Cardiac septum (tissue), 1 donor: Measurements from ENCODE around the gene ARHGAP45. TPM values are rescaled to one million over a fixed set of nuclear protein-coding genes. Genes with fewer than 3 reads are reported as not detected.
A peak's percentile ranks its signal among the peaks of the same experiment; 100 is the strongest.

ENCODE experiments used
- DNase-seq: peaks from one replicate; pipeline ENCODE4 v3.0.0-alpha.2; 2020; ENCODE audit warnings: low spot score
- intact Hi-C: fragments of 100-400 bp; cut with DNase I; formaldehyde crosslinking; loops from one replicate; pipeline ENCODE4 v1.14.0; 2022
- total RNA-seq: library from RNA; stranded (reverse); fragmentation: NEBNext Ultra II Directional; extraction: Animal tissue kit (Norgen Biotek cat#: 25700); gene quantifications from one replicate; pipeline ENCODE4 v1.2.1, GENCODE V29; 2021
- donor health status: DM: no; HTN: no; CAD: no.

The ARHGAP45 gene
- total RNA-seq, 1 donor from 2014 or later = 3.7 TPM

DNA sequence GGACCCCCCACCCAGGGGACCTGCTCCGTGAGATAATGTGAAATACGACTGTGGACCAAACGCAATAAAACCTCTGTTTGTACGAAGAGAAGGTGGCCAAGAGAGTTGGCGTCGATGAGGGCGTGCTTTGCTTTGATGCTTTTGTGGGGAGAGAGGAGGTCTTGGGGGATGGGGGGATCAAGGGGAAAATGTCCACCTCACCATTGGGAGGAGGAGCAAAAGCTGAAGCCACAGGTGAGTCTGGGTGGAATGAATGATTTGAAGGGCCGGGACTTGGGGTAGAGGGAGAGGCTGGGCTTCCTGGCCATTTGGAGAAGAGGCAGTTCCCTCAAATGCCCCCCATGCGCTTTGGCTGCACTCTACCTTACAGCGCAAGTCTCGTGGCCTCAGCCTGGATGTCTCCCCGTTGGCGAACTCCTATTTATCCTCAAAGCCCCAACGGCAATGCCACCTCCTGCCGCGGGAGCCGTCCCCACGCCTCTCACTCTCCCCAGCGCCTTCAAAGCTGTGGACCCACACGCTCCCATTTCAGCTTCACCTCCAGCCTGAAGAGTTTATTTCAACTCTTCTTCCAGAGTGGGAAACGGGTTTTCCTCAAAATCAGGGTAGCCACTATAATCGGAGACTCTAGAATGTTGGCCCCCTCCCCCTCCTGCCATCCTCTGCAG is 27.9 kb upstream of the ARHGAP45 start:
- intact Hi-C loops = no loop called here
- no peak for DNase-seq

DNA sequence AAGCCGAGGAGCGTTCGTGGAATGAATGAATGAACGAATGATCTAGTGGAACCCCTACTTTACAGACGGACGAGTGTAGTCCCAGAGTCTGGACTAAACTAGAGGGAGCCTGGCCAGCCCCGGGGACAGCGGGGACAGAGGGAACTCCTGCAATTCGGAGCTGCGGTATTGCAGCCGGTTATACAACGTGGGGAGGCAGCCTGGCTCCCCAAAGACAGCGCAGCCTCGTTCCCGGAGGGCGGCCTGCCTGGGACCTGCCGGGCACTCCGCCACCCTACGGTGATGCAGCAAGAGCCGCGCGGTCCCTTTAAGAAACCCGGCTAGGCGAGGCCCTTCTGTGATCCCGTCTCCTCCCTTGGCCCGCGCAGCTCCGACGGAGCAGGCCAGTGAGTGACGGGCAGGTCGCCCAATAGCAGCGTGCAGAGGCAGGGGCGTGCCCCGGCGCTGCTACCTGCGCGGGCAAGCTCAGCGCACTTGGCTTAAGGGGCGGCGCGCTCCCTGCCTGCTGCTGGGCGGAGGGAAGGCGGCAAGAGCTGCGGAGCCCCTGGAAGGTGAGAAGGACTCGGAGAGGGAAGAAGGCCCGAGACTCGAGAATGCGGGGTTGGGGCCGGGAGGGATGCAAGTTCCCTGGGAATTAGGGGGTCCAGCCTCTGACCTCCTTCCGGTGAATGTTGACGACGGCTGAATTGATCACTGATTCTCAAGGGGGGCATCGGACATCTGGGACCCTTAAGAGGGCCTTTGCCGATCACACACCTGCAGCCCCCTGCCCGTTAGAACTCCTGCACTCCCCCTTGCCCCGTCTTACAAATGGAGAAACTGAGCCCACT is 27.1 kb upstream of the ARHGAP45 start, which contains the start of gene ABCA7:
Gene ABCA7 (plus strand): TSS at position 462 of the 830 bp plus-strand sequence. CDS start 1,255 bp downstream, outside the sequence.
- intact Hi-C loops = no loop called here

DNA sequence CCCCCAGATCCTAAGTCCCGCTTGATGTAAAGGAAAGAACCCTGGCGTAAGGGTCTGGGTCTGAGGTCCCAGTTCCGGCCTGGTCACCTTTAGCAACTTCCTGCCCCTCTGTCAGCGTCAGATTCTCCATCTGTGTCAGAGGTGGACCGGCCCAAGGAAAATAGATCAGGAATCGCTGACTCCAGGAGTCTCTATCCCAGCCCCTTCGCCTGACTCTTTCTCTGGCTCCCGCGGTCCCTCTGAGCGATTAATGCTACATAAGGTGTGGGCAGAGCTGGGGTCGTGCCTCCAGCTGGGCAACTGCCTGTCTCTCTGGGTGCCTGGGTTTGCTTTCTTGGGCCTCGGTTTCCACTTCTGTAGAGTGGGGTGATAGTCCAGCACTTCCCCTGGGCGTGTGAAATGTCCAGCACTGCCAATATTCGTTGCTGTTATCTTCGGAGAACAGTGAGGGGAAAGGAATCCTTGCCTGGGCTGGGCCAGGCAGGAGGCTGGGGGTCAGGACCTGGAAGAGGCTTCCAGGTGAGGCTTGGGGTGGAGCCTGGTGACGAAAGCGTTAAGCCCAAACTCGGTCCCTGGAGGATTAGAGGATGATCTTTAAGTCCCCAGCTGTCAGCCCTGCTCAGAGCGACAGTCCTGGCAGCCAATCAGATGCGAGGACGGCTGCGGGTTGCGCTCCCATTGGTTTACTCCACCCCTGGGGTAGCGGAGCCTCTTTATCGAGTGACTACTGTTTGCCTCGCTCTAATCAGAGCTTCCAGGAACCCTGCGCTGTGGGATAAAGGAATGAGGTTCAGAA is 26.3 kb upstream of the ARHGAP45 start:
- peak; percentile 97 for DNase-seq
- intact Hi-C loops = no loop called here

More for the DNA sequence above, 27.1 kb upstream of the ARHGAP45 start, which contains the start of gene ABCA7:
- DNase-seq = peak; percentile 100

DNA sequence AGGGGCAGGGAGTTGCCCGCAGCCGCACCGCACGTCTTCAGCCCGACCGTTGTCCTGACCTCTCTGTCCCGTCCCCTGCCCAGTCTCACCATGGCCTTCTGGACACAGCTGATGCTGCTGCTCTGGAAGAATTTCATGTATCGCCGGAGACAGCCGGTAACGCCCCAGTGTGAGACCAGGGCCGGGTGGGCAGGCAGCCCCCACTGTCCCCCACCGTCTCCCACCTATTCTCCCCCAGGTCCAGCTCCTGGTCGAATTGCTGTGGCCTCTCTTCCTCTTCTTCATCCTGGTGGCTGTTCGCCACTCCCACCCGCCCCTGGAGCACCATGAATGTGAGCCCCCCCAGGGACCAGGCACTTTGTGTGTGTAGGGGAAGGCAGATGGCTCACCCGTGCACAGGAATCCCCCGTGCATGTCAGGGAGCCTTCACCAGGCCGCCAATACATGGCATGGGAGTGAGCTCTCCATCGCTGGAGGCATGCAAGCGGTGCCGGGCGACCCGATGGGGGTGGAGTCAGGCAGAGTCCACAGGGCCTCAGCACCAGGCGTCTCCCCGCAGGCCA is 25.6 kb upstream of the ARHGAP45 start:
- intact Hi-C loops = no loop called here
- DNase-seq = no peak

DNA sequence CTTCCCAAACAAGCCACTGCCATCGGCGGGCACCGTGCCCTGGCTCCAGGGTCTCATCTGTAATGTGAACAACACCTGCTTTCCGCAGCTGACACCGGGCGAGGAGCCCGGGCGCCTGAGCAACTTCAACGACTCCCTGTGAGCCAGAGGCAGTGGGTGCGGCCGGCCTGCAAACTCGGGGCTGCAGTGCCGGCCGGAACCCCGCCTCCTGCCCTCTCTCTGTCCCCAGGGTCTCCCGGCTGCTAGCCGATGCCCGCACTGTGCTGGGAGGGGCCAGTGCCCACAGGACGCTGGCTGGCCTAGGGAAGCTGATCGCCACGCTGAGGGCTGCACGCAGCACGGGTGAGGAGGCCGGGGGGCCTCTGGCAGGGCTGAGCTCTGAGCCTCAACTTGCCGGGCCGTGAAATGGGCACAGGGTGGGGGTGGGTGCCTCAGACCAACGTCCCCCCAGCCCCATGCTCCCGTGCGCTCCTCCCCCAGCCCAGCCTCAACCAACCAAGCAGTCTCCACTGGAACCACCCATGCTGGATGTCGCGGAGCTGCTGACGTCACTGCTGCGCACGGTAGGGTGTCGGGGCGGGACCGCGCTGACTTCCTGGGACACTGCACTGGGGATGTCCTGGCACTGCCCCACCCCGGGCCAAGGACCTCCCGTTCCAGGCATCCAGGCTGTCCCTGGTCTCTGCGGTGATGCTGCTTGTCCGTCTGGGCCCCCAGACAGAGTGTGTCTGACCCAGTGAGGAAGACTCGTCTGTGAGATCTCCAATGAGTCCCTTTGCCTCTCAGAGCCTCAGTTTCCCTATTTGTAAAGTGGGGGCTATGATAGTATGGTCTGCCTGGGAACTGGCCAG is 24.9 kb upstream of the ARHGAP45 start:
- intact Hi-C loops = no loop called here
- no peak for DNase-seq

DNA sequence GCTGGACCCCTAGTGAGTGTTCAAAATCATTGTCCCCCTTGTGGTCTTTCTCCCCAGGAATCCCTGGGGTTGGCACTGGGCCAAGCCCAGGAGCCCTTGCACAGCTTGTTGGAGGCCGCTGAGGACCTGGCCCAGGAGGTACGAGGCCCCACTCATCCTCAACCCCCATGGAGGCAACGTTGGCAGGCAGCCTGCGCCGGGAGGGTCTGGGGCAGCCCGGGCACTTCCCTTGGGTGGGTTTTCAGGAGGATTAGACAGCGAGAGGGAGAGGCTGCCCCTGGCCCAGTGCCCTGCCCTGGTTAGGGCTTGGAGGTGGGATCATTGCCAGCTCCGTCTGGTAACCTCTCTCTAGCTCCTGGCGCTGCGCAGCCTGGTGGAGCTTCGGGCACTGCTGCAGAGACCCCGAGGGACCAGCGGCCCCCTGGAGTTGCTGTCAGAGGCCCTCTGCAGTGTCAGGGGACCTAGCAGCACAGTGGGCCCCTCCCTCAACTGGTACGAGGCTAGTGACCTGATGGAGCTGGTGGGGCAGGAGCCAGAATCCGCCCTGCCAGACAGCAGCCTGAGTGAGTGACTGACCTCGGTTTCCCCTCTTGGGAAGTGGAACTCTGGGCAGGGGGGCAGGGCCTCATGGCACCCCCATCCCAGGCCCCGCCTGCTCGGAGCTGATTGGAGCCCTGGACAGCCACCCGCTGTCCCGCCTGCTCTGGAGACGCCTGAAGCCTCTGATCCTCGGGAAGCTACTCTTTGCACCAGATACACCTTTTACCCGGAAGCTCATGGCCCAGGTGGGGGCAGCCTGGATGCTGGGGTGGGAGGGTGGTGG is 24.1 kb upstream of the ARHGAP45 start:
- DNase-seq = no peak
- intact Hi-C loops = no loop called here

DNA sequence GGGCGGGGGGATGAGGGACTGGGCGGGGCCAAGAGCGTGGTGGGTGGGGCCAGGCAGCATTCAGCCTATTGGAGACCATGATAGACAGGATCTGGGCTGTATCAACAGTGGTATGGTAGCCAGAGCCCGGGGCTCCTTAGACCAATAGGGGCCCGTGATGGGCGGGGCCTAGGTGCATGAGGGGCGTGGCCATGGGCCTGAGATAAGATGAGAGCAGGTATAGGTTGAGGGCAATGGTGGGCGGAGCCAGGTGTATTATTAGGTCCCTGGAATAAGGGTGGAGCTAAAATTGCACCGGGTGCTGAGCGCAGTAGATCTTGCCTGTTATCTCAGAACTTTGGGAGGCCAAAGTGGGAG is 21.7 kb upstream of the ARHGAP45 start:
- DNase-seq = no peak
- intact Hi-C loops = no loop called here

DNA sequence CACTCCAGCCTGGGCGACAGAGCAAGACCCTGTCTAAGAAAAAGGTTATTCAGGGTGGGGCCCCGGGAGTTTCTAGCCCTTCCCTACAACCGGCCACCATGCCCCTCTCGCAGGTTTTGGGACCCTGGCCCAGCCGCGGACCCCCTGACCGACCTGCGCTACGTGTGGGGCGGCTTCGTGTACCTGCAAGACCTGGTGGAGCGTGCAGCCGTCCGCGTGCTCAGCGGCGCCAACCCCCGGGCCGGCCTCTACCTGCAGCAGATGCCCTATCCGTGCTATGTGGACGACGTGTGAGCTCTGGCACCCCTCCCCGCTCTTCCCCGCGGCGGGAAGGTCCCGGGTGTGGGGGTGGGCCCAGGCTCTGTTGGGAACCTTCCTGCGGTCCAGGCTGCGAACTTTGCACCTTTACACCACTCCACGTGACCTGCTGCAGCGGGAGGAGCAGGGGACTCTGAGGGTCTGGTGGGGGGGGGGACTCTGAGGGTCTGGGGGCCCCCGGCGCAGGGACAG is 20.8 kb upstream of the ARHGAP45 start:
- DNase-seq = no peak
- intact Hi-C loops = no loop called here

DNA sequence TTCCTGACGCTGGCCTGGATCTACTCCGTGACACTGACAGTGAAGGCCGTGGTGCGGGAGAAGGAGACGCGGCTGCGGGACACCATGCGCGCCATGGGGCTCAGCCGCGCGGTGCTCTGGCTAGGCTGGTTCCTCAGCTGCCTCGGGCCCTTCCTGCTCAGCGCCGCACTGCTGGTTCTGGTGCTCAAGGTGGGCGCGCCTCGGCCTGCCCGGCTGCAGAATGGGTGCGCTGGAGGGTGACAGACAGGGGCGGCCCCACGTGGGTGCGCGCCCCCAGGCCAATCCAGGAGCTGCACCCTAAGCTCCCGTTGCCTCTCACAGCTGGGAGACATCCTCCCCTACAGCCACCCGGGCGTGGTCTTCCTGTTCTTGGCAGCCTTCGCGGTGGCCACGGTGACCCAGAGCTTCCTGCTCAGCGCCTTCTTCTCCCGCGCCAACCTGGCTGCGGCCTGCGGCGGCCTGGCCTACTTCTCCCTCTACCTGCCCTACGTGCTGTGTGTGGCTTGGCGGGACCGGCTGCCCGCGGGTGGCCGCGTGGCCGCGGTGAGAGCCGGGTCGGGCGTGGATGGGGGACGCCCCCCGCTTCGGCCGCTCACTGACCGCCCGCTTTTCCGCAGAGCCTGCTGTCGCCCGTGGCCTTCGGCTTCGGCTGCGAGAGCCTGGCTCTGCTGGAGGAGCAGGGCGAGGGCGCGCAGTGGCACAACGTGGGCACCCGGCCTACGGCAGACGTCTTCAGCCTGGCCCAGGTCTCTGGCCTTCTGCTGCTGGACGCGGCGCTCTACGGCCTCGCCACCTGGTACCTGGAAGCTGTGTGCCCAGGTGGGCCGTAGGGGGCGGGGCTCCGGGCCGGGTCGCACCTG is 19.9 kb upstream of the ARHGAP45 start:
- DNase-seq = no peak
- intact Hi-C loops = no loop called here

DNA sequence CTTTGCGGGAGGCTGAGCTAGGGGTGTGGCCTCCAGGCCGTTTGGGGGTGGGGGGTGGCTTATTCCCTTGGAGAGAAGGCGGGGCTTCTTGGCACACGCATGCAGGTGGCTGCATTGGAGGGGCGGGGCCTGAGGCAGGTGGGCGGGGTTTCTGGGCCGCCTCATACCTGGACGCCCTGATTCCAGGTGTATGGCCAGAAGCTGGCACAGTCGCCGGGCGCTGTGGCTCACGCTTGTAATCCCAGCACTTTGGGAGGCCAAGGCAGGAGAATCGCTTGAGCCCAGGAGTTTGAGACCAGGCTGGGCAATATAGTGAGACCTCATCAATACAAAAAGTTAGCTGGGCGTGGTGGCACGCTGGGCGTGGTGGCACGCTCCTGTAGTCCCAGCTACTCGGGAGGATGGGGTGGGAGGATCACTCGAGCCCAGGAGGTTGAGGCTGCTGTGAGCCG is 19.2 kb upstream of the ARHGAP45 start:
- intact Hi-C loops = no loop called here
- DNase-seq = no peak

DNA sequence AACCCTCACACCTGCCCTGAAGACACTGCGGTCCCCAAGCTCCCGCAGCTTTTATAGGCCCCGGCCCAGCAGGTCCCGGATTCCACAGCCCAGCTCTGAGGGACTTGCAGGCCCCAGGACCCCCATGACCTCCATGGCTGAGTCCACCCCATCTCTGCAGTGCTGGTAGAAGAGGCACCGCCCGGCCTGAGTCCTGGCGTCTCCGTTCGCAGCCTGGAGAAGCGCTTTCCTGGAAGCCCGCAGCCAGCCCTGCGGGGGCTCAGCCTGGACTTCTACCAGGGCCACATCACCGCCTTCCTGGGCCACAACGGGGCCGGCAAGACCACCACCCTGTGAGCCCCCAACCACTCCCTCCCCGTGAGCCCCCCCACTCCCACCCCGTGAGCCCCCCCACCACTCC is 17.9 kb upstream of the ARHGAP45 start:
- intact Hi-C loops = no loop called here
- no peak for DNase-seq

DNA sequence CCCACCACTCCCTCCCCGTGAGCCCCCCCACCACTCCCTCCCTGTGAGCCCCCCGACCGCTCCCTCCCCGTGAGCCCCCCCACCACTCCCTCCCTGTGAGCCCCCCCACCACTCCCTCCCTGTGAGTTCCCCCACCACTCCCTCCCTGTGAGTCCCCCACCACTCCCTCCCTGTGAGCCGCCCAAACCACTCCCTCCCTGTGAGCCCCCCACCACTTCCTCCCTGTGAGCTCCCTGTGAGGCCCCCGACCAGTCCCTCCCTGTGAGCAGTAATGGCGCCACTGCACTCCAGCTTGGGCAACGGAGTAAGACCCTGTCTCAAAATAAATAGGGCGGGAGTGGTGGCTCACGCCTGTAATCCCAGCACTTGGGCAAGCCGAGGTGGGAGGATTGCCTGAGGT is 17.2 kb upstream of the ARHGAP45 start:
- intact Hi-C loops = no loop called here
- no peak for DNase-seq

DNA sequence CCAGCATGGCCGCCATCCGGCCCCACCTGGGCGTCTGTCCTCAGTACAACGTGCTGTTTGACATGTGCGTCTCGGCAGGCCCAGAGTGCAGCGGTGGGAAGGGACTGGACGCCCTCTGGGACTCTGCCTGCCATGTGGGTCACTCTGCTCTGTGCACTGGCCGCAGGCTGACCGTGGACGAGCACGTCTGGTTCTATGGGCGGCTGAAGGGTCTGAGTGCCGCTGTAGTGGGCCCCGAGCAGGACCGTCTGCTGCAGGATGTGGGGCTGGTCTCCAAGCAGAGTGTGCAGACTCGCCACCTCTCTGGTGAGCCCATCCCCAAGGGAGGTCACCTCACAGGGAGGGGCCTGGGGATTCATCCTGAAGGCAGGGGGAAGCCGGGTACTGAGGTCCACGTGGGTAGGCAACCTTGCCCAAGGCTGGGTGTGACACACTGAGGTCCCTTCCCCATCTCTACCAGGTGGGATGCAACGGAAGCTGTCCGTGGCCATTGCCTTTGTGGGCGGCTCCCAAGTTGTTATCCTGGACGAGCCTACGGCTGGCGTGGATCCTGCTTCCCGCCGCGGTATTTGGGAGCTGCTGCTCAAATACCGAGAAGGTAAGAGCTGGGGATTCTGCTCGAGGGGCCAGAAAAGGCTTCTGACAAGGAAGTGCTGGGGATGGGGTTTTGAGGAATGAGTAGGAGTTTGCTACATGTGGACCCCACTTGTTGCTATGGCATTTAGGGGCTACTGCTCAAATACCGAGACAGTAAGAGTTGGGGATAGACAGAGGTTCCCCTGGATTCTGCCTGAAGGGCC is 15.8 kb upstream of the ARHGAP45 start:
- DNase-seq = no peak
- intact Hi-C loops = no loop called here

DNA sequence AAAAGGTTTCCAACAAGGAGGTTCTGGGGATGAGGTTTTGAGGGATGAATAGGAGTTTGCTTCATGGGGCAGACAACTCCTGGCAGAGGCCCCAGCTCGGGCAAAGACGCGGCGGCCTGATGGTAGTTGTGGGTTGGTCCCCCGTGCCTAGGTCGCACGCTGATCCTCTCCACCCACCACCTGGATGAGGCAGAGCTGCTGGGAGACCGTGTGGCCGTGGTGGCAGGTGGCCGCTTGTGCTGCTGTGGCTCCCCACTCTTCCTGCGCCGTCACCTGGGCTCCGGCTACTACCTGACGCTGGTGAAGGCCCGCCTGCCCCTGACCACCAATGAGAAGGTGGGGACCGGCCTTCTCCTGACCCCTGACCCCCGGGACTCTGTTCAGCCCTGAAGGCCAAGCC is 15.2 kb upstream of the ARHGAP45 start:
- DNase-seq = no peak
- intact Hi-C loops = no loop called here

DNA sequence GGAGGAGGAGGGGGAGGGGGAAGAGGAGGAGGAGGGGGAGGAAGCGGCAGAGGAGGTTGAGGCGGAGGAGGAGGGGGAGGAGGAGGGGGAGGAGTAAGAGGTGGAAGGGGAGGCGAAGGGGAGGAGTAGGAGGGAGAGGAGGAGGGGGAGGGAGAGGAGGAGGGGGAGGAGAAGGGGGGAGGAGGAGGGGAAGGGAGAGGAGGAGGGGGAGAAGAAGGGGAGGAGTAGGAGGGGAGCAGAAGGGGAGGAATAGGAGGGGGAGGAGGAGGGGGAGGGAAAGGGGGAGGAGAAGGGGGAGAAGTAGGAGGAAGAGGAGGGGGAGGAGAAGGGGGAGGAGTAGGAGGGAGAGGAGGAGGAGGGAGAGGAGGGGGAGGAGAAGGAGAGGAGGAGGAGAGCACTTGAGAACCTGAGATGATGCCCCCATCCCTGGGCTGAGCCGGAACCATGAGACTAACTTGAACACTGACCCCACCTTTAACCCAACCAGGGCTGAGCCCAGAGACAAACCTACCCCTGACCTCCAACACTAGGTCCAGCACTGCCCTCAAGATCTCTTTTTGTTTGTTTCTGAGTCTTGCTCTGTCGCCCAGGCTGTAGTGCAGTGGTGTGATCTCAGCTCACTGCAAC is 14.5 kb upstream of the ARHGAP45 start:
- intact Hi-C loops = no loop called here
- no peak for DNase-seq
